ENCODE measurements around the gene SPIN4.
"Not testable (repeated sequence)": the region's sequence is repeated elsewhere in the genome, so short reads cannot be mapped to it uniquely, and the experiment has no call there.

Gene SPIN4

GRCh38 chrX:63350941-63351616 is at the start of gene SPIN4:
Gene SPIN4 (minus strand): TSS chrX:63351332. CDS start chrX:63350819, 513 bp downstream.
- no peak for TF ChIP-seq EZH2 (IDR thresholded peaks at IDR 0.05; ENCODE audit: borderline replicate concordance, low read length)
- TF ChIP-seq, protein P1, sequence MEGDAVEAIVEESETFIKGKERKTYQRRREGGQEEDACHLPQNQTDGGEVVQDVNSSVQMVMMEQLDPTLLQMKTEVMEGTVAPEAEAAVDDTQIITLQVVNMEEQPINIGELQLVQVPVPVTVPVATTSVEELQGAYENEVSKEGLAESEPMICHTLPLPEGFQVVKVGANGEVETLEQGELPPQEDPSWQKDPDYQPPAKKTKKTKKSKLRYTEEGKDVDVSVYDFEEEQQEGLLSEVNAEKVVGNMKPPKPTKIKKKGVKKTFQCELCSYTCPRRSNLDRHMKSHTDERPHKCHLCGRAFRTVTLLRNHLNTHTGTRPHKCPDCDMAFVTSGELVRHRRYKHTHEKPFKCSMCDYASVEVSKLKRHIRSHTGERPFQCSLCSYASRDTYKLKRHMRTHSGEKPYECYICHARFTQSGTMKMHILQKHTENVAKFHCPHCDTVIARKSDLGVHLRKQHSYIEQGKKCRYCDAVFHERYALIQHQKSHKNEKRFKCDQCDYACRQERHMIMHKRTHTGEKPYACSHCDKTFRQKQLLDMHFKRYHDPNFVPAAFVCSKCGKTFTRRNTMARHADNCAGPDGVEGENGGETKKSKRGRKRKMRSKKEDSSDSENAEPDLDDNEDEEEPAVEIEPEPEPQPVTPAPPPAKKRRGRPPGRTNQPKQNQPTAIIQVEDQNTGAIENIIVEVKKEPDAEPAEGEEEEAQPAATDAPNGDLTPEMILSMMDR (IDR thresholded peaks at IDR 0.05; ENCODE audit: low read length), result no peak
- H3F3A ChIP-seq (ENCODE audit: insufficient read depth, low read length), result no peaks in the 10 kb centered on the region
- H3K27me3 ChIP-seq (ENCODE audit: insufficient read depth, low read length), result no peaks in the 10 kb centered on the region
- peaks cover 27% of the 10 kb centered on the region for H3K4me1 ChIP-seq (ENCODE audit: insufficient read depth, low read length, severe bottlenecking)
- peaks cover 30% of the 10 kb centered on the region for H3K79me2 ChIP-seq (ENCODE audit: insufficient read depth, low read length)
- H4K20me1 ChIP-seq (ENCODE audit: insufficient read depth, low read length), result no peaks in the 10 kb centered on the region
- peak within 1 kb of the TSS; percentile 78 for H3K4me3 ChIP-seq (ENCODE audit: low read depth, low read length, poor library complexity, severe bottlenecking)
- H3K4me2 ChIP-seq (ENCODE audit: low read length), result peak within 1 kb of the TSS; percentile 76
- peak within 1 kb of the TSS; percentile 88 for H3K27ac ChIP-seq (ENCODE audit: low read depth, low read length, poor library complexity, severe bottlenecking)
- peak within 1 kb of the TSS; percentile 95 for H3K9ac ChIP-seq (ENCODE audit: low read length)
- no peaks in the 10 kb centered on the region for H3K9me3 ChIP-seq (ENCODE audit: low read length)
- H3K9me2 ChIP-seq (ENCODE audit: low read depth, low read length), result no peaks in the 10 kb centered on the region
- peak within 1 kb of the TSS; percentile 55; the same call in 1 of the 2 replicates for H2AFZ ChIP-seq (ENCODE audit: low read length)
- no peaks in the 10 kb centered on the region for H3K36me3 ChIP-seq (ENCODE audit: insufficient read depth, low read length)

GRCh38 chrX:63400340-63400739 is 49.2 kb upstream of the SPIN4 start:
- Histone ChIP-seq H3F3A (ENCODE audit: insufficient read depth, low read length) (no peaks in the 10 kb centered on the region), H3K4me2 (ENCODE audit: low read length) (no peak overlapping the region), H3K9ac (ENCODE audit: low read length) (no peak overlapping the region), H2AFZ (ENCODE audit: low read length) (no peak overlapping the region), H3K36me3 (ENCODE audit: insufficient read depth, low read length) (no peaks in the 10 kb centered on the region), H3K9me3 (ENCODE audit: low read length) (no peaks in the 10 kb centered on the region), H3K4me1 (ENCODE audit: insufficient read depth, low read length, severe bottlenecking) (no peaks in the 10 kb centered on the region), H3K27me3 (ENCODE audit: insufficient read depth, low read length) (no peaks in the 10 kb centered on the region), H3K27ac (ENCODE audit: low read depth, low read length, poor library complexity, severe bottlenecking) (no peak overlapping the region), H3K79me2 (ENCODE audit: insufficient read depth, low read length) (no peaks in the 10 kb centered on the region), H3K9me2 (ENCODE audit: low read depth, low read length) (no peaks in the 10 kb centered on the region), H4K20me1 (ENCODE audit: insufficient read depth, low read length) (no peaks in the 10 kb centered on the region), H3K4me3 (ENCODE audit: low read depth, low read length, poor library complexity, severe bottlenecking) (no peak overlapping the region)
- TF ChIP-seq EZH2 (IDR thresholded peaks at IDR 0.05; ENCODE audit: borderline replicate concordance, low read length), result no peak
- TF ChIP-seq, protein P1 (IDR thresholded peaks at IDR 0.05; ENCODE audit: low read length), result no peak

DNA sequence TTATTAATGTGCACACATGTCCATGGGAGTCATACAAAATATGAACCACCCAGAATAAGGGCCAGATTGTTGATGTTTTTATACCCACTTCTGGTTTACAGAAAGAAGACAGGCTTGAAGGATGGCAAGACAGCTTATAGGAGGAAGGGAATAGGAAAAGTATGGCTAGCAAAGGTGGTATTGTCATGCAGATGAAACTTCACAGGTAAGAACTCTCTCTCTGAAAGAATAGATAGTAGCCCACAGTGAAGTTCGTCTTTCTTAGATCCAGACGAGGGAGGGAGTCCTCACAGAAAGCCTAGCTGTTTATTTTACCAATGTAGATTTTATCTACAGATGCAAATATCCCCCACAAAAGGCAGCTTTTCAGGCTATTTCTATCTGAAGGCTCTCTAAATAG is 43.7 kb upstream of the SPIN4 start:
- no peak overlapping the region for H3K4me3 ChIP-seq (ENCODE audit: low read depth, low read length, poor library complexity, severe bottlenecking)
- no peaks in the 10 kb centered on the region for H3K9me2 ChIP-seq (ENCODE audit: low read depth, low read length)
- TF ChIP-seq, protein P1 (IDR thresholded peaks at IDR 0.05; ENCODE audit: low read length), result no peak

GRCh38 chrX:63393094-63393493 is 42.0 kb upstream of the SPIN4 start:
- not testable (repeated sequence) for H3K4me2 ChIP-seq (ENCODE audit: low read length); H3K4me3 ChIP-seq (ENCODE audit: low read depth, low read length, poor library complexity, severe bottlenecking); H3K36me3 ChIP-seq (ENCODE audit: insufficient read depth, low read length); H3F3A ChIP-seq (ENCODE audit: insufficient read depth, low read length); H3K9me2 ChIP-seq (ENCODE audit: low read depth, low read length); H2AFZ ChIP-seq (ENCODE audit: low read length); H3K27me3 ChIP-seq (ENCODE audit: insufficient read depth, low read length); H3K79me2 ChIP-seq (ENCODE audit: insufficient read depth, low read length); H3K9me3 ChIP-seq (ENCODE audit: low read length); H4K20me1 ChIP-seq (ENCODE audit: insufficient read depth, low read length); H3K27ac ChIP-seq (ENCODE audit: low read depth, low read length, poor library complexity, severe bottlenecking); H3K9ac ChIP-seq (ENCODE audit: low read length); H3K4me1 ChIP-seq (ENCODE audit: insufficient read depth, low read length, severe bottlenecking)

More for the DNA sequence above, 43.7 kb upstream of the SPIN4 start:
- Histone ChIP-seq H4K20me1 (ENCODE audit: insufficient read depth, low read length) (no peaks in the 10 kb centered on the region), H3K36me3 (ENCODE audit: insufficient read depth, low read length) (no peaks in the 10 kb centered on the region), H3F3A (ENCODE audit: insufficient read depth, low read length) (no peaks in the 10 kb centered on the region), H2AFZ (ENCODE audit: low read length) (no peak overlapping the region), H3K9ac (ENCODE audit: low read length) (no peak overlapping the region), H3K27me3 (ENCODE audit: insufficient read depth, low read length) (no peaks in the 10 kb centered on the region), H3K79me2 (ENCODE audit: insufficient read depth, low read length) (no peaks in the 10 kb centered on the region), H3K4me2 (ENCODE audit: low read length) (no peak overlapping the region), H3K4me1 (ENCODE audit: insufficient read depth, low read length, severe bottlenecking) (no peaks in the 10 kb centered on the region), H3K9me3 (ENCODE audit: low read length) (no peaks in the 10 kb centered on the region), H3K27ac (ENCODE audit: low read depth, low read length, poor library complexity, severe bottlenecking) (no peak overlapping the region)

Data from OCI-LY1 (cell line).